Measurements from ENCODE around the gene ANXA11. TPM values are rescaled to one million over a fixed set of nuclear protein-coding genes. Genes with fewer than 3 reads are reported as not detected.
"Not testable (repeated sequence)": the region's sequence is repeated elsewhere in the genome, so short reads cannot be mapped to it uniquely, and the experiment has no call there.

The ANXA11 gene
- total RNA-seq, 2 experiments from 2014 or later = 153 to 159 TPM

DNA sequence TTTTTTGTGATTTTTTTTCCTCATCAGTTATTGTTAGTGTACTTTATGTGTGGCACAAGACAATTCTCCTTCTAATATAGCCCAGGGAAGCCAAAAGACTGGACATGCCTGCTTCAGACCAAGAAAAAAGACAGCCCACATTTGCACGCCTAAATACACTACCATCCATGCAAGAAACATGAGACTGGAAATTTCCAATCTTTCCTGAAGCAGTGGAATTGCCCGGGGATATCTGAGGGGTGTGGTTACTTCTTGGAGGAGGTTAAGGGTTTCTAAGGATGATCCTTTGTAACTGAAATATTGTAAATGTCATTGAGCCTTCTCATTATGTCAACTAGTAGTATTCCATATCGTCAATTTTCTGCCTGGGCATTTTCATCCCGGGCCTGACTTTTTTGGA is 37.0 kb upstream of the ANXA11 start:
- H3K27me3 Mint-ChIP-seq = peaks cover 11% of the 10 kb centered on the region
- DNase-seq; H3K27ac ChIP-seq (ENCODE audit: low read depth in 1 of 2, low read length in 2 of 2); POLR2A ChIA-PET; H3K9me3 ChIP-seq (ENCODE audit: control insufficient read depth in 1 of 2, insufficient read depth in 1 of 2, low read length in 2 of 2); ATAC-seq (ENCODE audit: poor library complexity); H3K27me3 ChIP-seq (ENCODE audit: control insufficient read depth in 1 of 2, insufficient read depth in 2 of 2, low read length in 2 of 2); H3K4me1 Mint-ChIP-seq (ENCODE audit: low read depth); H3K27ac Mint-ChIP-seq; H3K4me3 Mint-ChIP-seq; intact Hi-C loops (cut with DNase I, micrococcal nuclease); H3K36me3 ChIP-seq (ENCODE audit: insufficient read depth, low read length); H3K36me3 Mint-ChIP-seq (ENCODE audit: low read depth); CTCF ChIA-PET; H3K4me3 ChIP-seq (ENCODE audit: low read length); H3K9me3 Mint-ChIP-seq; H3K4me1 ChIP-seq (ENCODE audit: insufficient read depth, low read length): not testable (repeated sequence)

GRCh38 chr10:80236457-80236856 is 31.1 kb upstream of the ANXA11 start:
- H3K27me3 ChIP-seq (ENCODE audit: control insufficient read depth in 1 of 2, insufficient read depth in 2 of 2, low read length in 2 of 2); DNase-seq; H3K4me3 Mint-ChIP-seq; CTCF ChIA-PET; H3K36me3 Mint-ChIP-seq (ENCODE audit: low read depth); POLR2A ChIA-PET; H3K27ac Mint-ChIP-seq; H3K9me3 Mint-ChIP-seq; ATAC-seq (ENCODE audit: poor library complexity); H3K27ac ChIP-seq (ENCODE audit: low read depth in 1 of 2, low read length in 2 of 2); intact Hi-C loops (cut with DNase I, micrococcal nuclease); H3K9me3 ChIP-seq (ENCODE audit: control insufficient read depth in 1 of 2, insufficient read depth in 1 of 2, low read length in 2 of 2); H3K4me1 ChIP-seq (ENCODE audit: insufficient read depth, low read length); H3K4me1 Mint-ChIP-seq (ENCODE audit: low read depth); H3K27me3 Mint-ChIP-seq; H3K4me3 ChIP-seq (ENCODE audit: low read length); H3K36me3 ChIP-seq (ENCODE audit: insufficient read depth, low read length): not testable (repeated sequence)

GRCh38 chr10:80234331-80235235 is 29.2 kb upstream of the ANXA11 start:
- H3K27ac ChIP-seq (ENCODE audit: low read depth in 1 of 2, low read length in 2 of 2); H3K27ac Mint-ChIP-seq; H3K9me3 Mint-ChIP-seq; ATAC-seq (ENCODE audit: poor library complexity); H3K36me3 ChIP-seq (ENCODE audit: insufficient read depth, low read length); CTCF ChIA-PET; H3K27me3 ChIP-seq (ENCODE audit: control insufficient read depth in 1 of 2, insufficient read depth in 2 of 2, low read length in 2 of 2); H3K27me3 Mint-ChIP-seq; H3K4me3 Mint-ChIP-seq; H3K9me3 ChIP-seq (ENCODE audit: control insufficient read depth in 1 of 2, insufficient read depth in 1 of 2, low read length in 2 of 2); H3K4me3 ChIP-seq (ENCODE audit: low read length); POLR2A ChIA-PET; intact Hi-C loops (cut with DNase I, micrococcal nuclease); H3K4me1 Mint-ChIP-seq (ENCODE audit: low read depth); H3K36me3 Mint-ChIP-seq (ENCODE audit: low read depth); DNase-seq; H3K4me1 ChIP-seq (ENCODE audit: insufficient read depth, low read length): not testable (repeated sequence)

GRCh38 chr10:80233871-80234270 is 28.5 kb upstream of the ANXA11 start:
- ATAC-seq (ENCODE audit: poor library complexity); H3K36me3 Mint-ChIP-seq (ENCODE audit: low read depth); H3K9me3 ChIP-seq (ENCODE audit: control insufficient read depth in 1 of 2, insufficient read depth in 1 of 2, low read length in 2 of 2); H3K9me3 Mint-ChIP-seq; intact Hi-C loops (cut with DNase I, micrococcal nuclease); H3K36me3 ChIP-seq (ENCODE audit: insufficient read depth, low read length); H3K4me3 ChIP-seq (ENCODE audit: low read length); H3K27ac ChIP-seq (ENCODE audit: low read depth in 1 of 2, low read length in 2 of 2); H3K27me3 ChIP-seq (ENCODE audit: control insufficient read depth in 1 of 2, insufficient read depth in 2 of 2, low read length in 2 of 2); H3K27ac Mint-ChIP-seq; H3K4me1 Mint-ChIP-seq (ENCODE audit: low read depth); DNase-seq; H3K27me3 Mint-ChIP-seq; POLR2A ChIA-PET; H3K4me1 ChIP-seq (ENCODE audit: insufficient read depth, low read length); H3K4me3 Mint-ChIP-seq; CTCF ChIA-PET: not testable (repeated sequence)

DNA sequence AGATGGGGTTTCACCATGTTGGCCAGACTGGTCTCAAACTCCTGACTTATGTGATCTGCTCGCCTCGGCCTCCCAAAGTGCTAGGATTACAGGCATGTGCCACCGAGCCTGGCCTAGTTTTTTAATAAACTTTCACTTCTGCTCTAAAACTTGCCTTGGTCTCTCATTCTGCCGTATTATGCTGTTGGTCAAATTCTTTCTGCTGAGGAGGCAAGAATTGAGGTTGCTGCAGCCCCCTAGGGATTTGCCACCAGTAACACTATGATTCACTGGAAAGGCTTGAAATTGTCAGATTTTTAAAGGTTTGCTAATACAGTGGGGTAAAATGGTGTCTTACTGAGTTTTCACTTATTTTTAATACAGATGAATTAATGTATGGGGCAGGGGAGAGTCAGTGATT is 21.4 kb upstream of the ANXA11 start:
- DNase-seq; H3K4me3 Mint-ChIP-seq; H3K9me3 ChIP-seq (ENCODE audit: control insufficient read depth in 1 of 2, insufficient read depth in 1 of 2, low read length in 2 of 2); H3K36me3 ChIP-seq (ENCODE audit: insufficient read depth, low read length); ATAC-seq (ENCODE audit: poor library complexity); POLR2A ChIA-PET; H3K27me3 Mint-ChIP-seq; H3K4me3 ChIP-seq (ENCODE audit: low read length); H3K36me3 Mint-ChIP-seq (ENCODE audit: low read depth); H3K4me1 ChIP-seq (ENCODE audit: insufficient read depth, low read length); H3K27ac Mint-ChIP-seq; intact Hi-C loops (cut with DNase I, micrococcal nuclease); CTCF ChIA-PET; H3K9me3 Mint-ChIP-seq; H3K27ac ChIP-seq (ENCODE audit: low read depth in 1 of 2, low read length in 2 of 2); H3K27me3 ChIP-seq (ENCODE audit: control insufficient read depth in 1 of 2, insufficient read depth in 2 of 2, low read length in 2 of 2); H3K4me1 Mint-ChIP-seq (ENCODE audit: low read depth): not testable (repeated sequence)

DNA sequence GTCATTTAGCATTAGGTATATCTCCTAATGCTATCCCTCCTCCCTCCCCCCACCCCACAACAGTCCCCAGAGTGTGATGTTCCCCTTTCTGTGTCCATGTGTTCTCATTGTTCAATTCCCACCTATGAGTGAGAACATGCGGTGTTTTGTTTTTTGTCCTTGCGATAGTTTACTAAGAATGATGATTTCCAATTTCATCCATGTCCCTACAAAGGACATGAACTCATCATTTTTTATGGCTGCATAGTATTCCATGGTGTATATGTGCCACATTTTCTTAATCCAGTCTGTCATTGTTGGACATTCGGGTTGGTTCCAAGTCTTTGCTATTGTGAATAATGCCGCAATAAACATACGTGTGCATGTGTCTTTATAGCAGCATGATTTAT is 17.7 kb upstream of the ANXA11 start:
- not testable (repeated sequence) for H3K9me3 Mint-ChIP-seq; H3K4me3 ChIP-seq (ENCODE audit: low read length); H3K36me3 ChIP-seq (ENCODE audit: insufficient read depth, low read length); ATAC-seq (ENCODE audit: poor library complexity); H3K4me3 Mint-ChIP-seq; H3K27ac Mint-ChIP-seq; H3K4me1 Mint-ChIP-seq (ENCODE audit: low read depth); H3K27me3 ChIP-seq (ENCODE audit: control insufficient read depth in 1 of 2, insufficient read depth in 2 of 2, low read length in 2 of 2); H3K36me3 Mint-ChIP-seq (ENCODE audit: low read depth); H3K9me3 ChIP-seq (ENCODE audit: control insufficient read depth in 1 of 2, insufficient read depth in 1 of 2, low read length in 2 of 2); H3K4me1 ChIP-seq (ENCODE audit: insufficient read depth, low read length); H3K27ac ChIP-seq (ENCODE audit: low read depth in 1 of 2, low read length in 2 of 2); DNase-seq; H3K27me3 Mint-ChIP-seq
- ChIA-PET CTCF (interaction anchor here (0.6 to 1.4 kb wide), 6 partner anchors 19 to 80 kb away, joined by 3 to 36 read pairs (median 4); no protein-coding TSS in a partner anchor), POLR2A (interaction anchor here (1.0 to 2.4 kb wide), 2 partner anchors 17 to 79 kb away, joined by 3 to 46 read pairs; partner anchors contain the start of gene ANXA11)
- intact Hi-C loops (cut with DNase I, micrococcal nuclease) = loop anchor here in 1 of 2 experiments (5.0 kb wide), 1 partner anchor 166 kb away; no protein-coding TSS in a partner anchor

GRCh38 chr10:80218878-80219277 is 13.5 kb upstream of the ANXA11 start:
- DNase-seq; H3K27me3 ChIP-seq (ENCODE audit: control insufficient read depth in 1 of 2, insufficient read depth in 2 of 2, low read length in 2 of 2); H3K27me3 Mint-ChIP-seq; H3K9me3 Mint-ChIP-seq; ATAC-seq (ENCODE audit: poor library complexity); H3K4me1 Mint-ChIP-seq (ENCODE audit: low read depth); H3K36me3 Mint-ChIP-seq (ENCODE audit: low read depth); H3K4me3 Mint-ChIP-seq; H3K36me3 ChIP-seq (ENCODE audit: insufficient read depth, low read length); CTCF ChIA-PET; H3K4me1 ChIP-seq (ENCODE audit: insufficient read depth, low read length); POLR2A ChIA-PET; H3K27ac ChIP-seq (ENCODE audit: low read depth in 1 of 2, low read length in 2 of 2); H3K9me3 ChIP-seq (ENCODE audit: control insufficient read depth in 1 of 2, insufficient read depth in 1 of 2, low read length in 2 of 2); H3K4me3 ChIP-seq (ENCODE audit: low read length); H3K27ac Mint-ChIP-seq; intact Hi-C loops (cut with DNase I, micrococcal nuclease): not testable (repeated sequence)

Measured in CD4-positive, alpha-beta T cell (primary cell).